Hypothalamus (tissue), 51 donors: ENCODE data around the gene RASGRP1.

Experiments used
- DNase-seq, 51 donors: peaks; one replicate each; lab custom pipeline; 2025; lab: John Stamatoyannopoulos, UW

RASGRP1 gene

DNA sequence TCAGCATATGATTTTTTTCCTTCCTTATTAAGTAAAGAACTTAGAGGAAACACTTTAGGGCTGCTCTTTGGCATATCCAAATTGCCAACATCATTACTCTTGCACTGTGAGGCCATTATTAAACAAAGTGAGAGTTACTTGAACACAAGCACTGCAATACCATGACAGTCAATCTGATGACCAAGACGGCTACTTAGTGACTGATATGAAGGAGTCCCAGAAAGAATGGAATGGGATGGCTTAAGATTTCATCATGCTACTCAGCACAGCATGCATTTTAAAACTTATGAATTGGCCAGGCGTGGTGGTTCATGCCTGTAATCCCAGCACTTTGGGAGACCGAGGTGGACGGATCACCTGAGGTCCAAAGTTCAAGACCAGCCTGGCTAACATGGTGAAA lies 55.5 kb downstream of the RASGRP1 start:
- DNase-seq, result no peak

DNA sequence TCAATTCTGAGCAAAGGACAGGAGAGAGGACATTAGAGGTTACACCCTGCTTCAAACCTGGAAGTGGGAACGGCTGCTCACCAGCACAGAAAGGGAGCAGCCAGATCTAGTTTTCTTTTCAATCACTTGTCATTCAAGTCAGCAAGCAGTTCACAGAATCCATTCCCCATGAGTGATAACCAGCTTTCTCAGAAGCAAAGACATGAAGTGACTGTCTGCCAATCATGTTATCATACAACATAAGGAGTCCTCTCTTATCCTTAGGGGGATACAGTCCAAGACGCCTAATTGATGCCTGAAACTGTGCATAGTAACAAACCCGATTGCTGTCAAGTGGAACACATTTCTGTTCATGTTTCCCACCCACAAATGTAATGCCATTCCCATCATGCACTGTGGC lies 56.0 kb downstream of the RASGRP1 start:
- no peak for DNase-seq

- DNase-seq, result no peak
These were observed 57.0 kb downstream of the RASGRP1 start for GRCh38 chr15:38507570-38507969.

DNA sequence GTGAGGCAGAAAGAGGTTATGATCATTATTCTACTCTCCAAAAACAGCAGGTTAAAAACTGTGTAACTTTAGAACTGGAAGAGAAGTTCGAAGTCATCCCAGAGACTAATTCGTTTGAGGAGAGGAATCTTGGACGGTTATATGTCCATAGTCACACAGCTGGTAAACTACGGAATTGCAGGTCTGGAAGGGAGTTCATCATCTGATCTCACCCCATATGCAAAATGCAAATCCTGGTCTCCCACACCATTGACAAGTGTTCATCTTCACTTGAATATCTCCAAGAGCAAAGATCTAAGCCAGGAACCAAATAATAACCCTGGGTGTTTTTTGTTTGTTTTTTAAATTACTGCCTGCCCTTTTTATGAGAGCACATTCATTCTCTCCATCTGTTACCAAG lies 57.6 kb downstream of the RASGRP1 start:
- DNase-seq, result no peak

DNA sequence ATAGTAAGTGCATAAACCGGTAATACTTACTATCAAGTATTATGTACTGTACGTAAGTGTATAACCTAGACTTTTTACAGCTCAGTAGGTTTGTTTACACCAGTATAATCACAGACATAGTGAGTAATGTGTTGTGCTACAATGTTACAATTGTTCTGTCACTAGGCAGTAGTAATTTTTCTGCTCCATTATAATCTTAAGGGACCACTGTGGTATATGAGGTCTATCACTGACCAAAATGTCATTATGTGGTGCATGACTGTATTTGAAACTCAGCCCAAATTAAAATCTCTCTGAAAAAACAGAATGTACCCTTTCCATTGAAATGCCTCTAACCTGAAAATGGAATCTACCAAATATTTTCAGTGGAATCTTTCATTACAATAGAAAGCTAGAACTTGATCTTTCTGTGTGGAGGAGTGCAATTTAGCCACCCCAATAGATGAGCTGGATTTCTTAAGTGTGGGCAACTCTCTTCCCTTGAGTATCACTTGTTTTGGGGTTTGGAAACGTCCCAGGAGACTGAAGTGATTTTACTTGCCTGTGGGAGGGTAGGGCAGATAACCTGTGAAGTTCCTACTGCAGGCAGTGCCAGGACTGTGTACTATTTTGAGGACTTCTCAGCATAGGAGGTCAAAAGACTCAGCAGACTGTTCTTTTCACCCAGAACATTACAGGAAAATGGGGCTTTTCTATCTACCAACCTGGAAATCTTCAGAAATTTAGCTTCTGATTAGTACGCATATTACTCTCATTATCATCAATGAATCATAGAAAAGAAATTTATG lies 59.7 kb downstream of the RASGRP1 start:
- DNase-seq, result peak in 1 of 51 donors; percentile 20

DNA sequence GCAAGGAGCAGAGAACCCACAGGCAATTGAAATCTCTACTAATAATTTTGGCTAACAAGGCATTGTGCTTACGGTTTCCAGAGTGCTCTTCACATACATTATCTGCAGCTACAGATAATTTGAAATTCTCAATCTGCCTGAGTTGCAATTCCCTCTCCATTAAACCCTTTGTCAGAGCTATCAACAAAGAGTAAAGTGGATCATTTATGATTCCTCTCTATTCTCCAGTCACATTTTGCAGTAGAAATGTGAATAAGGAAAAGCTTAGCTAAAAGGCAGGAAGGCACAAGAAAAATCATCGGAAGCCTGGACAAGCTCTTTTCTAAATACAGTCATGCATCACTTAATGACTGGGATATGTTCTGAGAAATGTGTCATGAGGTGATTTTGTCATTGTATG lies 61.1 kb downstream of the RASGRP1 start:
- DNase-seq, result no peak

GRCh38 chr15:38499651-38500050 lies 65.0 kb downstream of the RASGRP1 start:
- DNase-seq, result no peak

DNA sequence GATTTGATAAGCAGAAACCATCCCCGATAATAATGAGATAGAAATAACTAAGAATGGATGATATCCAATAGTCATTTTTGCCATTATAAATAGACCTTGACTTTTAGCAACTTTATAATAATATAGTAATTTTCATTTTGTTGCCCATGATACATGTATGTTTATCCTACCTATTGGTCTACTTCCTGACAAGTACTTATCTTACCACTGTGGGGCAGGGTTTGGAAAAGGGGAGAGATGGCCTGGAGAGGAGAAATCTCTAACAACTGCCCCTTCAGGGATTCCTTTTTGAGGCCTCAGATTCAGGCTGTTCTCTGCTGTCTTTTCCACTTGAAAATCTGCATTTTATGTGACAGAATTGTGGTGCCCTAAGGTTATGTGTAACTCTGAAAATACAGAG lies 68.5 kb downstream of the RASGRP1 start:
- no peak for DNase-seq

GRCh38 chr15:38490242-38490922 lies 74.2 kb downstream of the RASGRP1 start:
- DNase-seq, result no peak

DNA sequence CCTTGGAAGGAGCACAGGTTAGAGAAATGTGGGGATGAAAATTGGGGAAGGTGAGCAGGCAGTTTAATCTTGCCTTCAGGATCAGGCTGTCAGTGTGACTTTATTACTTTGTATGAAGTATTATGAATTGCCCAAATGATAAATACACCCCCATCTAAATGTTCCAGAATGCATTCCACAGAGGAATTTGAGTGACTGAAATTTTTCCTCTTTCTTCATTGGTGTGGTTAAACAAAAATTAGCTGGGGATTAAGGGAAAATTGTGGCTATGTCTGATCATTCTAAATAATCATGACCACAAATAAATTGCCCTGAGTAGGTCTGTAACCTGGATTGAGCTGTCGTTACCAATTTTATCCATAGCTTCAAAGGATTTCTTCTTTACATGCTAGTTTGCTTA lies 77.2 kb downstream of the RASGRP1 start:
- no peak for DNase-seq

DNA sequence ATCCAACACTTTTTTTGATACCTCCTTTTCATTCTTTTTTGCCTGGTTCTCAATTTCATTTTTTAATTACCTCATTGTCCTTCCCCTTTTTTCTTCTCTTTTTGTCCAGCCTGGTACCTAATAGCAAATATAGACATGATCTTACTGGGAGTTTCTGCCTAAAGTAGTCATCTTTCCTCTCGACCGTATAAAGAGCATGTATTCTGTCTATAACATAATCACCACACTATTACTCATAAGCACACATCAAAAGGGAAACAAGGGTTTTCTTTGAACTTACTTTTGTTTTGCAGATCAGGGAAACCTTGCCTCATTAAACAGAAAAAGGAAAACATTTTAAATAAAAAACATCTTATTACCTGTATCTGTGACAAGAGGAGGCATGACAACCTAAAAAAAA lies 77.7 kb downstream of the RASGRP1 start:
- no peak for DNase-seq

GRCh38 chr15:38482572-38482971 lies 82.0 kb downstream of the RASGRP1 start:
- DNase-seq, result no peak

GRCh38 chr15:38481761-38482160 lies 82.9 kb downstream of the RASGRP1 start:
- no peak for DNase-seq

DNA sequence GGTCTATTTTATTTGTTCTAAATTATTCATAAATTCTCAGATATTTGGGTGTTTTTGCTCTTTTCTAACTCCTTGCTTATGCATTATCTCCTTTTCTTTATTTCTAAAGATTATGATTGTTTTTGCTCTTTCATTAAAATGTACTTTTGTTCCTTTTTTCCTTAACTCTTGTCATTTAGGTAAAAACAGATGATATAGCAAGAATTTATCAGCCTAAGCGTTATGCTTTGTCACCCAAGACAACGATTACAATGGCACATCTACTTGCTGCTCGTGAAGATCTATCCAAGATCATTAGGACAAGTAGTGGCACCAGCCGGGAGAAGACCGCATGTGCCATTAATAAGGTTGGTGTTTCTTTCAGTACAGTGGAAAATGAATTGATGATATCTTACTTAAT lies 83.5 kb downstream of the RASGRP1 start:
- DNase-seq, result no peak

DNA sequence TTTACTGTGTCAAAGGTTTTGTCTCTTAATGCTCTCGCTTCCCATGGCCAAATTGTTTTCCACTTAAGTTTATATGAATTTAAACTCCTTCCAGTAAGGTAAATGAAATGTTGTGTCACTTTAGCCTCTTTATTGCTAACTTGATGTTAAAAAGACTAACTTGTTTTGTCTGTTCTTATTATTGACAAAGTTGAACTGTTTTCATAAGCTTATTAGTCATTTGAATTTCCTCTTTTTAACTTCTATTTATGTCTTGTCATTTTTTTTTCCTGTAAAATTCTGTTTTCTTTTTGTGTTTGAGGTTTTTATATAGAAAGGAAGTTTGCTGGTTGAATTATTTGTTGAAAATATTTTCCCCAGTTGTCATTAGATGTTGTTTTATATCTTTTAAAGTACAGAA lies 84.9 kb downstream of the RASGRP1 start:
- DNase-seq, result no peak

DNA sequence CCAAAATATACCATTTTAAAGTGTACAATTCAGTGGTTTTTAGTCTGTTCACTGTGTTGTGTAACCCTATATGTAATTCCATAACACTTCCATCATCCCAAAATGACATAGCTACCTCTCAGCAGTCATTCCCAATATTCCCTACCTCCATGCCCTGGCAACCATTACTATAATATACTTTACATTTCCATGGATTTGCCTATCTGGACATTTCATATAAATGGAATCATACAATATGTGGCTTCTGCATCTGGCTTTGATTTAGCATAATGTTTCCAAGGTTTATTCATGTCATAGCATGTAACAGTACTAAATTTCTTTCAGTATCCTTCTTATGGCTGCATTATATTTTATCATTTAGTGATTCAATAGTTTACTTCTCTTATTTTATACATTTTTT lies 85.3 kb downstream of the RASGRP1 start:
- DNase-seq, result no peak

GRCh38 chr15:38477637-38478036 lies 87.0 kb downstream of the RASGRP1 start:
- DNase-seq, result peak in 1 of 51 donors; percentile 9

GRCh38 chr15:38476120-38476519 lies 88.5 kb downstream of the RASGRP1 start:
- no peak for DNase-seq

DNA sequence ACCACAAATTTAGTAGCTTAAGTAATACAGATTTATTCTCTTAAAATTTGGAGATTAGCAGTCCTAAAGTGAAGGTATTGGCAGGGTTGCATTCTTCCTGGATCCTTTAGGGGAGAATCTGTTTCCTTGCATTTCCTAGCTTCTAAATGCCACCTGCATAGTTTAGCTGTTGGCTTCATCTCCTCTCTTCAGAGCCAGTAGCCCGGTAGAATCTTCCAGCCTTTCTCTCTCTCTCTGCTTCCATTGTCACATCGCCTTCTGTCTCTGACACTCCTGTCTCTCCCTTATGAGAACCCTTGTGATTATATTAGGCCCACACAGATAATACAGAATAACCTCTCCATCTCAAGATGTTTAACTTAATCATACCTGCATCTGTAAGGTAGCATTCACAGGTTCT lies 89.3 kb downstream of the RASGRP1 start:
- DNase-seq, result no peak

DNA sequence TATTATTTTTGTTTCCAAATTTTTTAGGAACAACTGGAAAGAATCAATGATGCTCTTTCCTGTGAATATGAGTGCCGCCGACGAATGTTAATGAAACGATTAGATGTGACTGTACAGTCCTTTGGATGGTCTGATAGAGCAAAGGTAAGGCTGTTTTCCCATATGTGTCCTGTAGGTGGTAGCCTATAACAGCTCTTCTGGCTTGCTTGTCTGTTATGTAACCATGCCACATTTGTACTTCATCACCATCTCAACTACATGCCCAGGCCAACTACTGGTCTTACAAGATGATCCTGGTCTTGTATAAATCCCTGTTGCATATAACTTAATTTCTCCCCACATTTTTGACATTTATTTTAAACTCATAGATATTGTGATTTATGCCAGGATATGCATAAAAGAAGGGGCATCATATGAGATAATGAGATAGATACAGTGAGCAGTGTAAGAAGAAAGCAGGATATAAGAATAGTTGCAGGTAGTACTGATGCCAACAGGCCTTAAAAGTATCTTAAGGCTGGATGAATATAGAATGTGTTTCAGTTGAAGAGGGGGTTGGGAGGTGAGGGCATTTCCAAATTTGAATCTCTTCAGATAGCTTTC lies 90.4 kb downstream of the RASGRP1 start:
- peak in 17 of 51 donors; percentile 1 to 63 (median 22) for DNase-seq

GRCh38 chr15:38471974-38472373 lies 92.6 kb downstream of the RASGRP1 start:
- no peak for DNase-seq

GRCh38 chr15:38470816-38471215 lies 93.8 kb downstream of the RASGRP1 start:
- no peak for DNase-seq
